Dedifferentiated amniotic fluid mesenchymal stem cell (primary cell): ENCODE measurements around the gene NUAK2.
"Not testable (repeated sequence)": the region's sequence is repeated elsewhere in the genome, so short reads cannot be mapped to it uniquely, and the experiment has no call there.

Experiments used
- DNase-seq: peaks from one replicate; pipeline ENCODE4 v3.0.0-alpha.2; 2016; ENCODE audit errors: extremely low spot score

NUAK2 gene

DNA sequence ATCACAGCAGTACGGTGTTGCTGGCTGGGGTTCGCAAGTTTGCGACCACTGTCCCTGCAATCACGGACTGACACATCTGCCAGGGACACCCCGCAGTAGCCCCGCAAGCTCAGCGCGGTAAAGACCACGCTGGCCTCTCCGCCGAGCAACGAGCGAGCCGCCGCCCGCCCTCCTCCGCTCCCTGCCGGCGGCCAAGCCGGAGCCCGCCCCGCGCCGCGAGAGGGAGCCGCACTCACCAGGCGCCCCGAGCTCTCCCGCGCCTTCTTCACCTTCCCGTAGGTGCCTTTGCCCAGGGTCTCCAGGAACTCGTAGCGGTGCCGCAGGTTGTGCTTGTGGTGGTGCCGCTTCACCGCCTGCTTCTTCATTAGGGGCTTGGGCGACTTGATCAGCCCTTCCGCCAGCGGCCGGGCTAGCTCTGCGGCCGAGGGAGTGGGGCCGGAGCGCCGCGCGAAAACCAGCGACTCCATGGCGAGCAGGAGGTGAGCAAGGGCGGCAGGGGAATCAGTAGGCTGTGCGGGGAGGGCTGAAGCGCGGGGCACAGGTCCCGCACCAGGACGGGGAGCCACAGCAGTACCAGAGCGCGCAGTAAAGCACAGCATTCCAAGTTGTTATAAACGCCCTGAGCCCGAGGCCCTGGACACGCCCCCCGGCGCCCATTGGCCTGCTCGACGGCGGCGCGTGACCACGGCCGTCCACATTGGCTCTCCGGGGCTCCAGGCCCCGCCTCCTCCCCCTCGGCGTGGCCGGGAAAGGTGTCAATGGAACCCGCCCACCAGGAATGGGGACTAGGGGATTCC, at the start of gene NUAK2:
Gene NUAK2 (minus strand): TSS at position 584 of the 797 bp plus-strand sequence. CDS start 117 bp downstream, at position 467.
- DNase-seq, result peak; percentile 79

DNA sequence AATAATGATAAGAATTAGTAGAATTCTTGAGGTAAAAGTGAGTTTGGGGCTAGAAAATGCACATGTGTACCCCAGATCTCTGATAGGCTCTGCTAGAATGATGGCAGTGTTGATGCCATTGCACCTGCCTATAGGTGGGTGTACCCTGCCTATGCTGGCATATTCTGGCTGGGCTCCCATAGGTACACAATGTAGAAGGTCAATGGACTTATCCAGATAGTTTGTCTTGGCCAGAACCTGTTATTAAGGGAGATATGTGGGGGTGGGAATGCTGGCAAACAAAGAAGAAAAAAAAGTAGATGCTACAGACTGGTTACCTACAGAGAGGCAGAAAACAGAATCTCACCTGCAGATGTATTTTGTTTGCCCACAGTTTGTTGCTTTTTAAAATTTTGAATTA, 49.2 kb upstream of the NUAK2 start:
- no peak for DNase-seq

DNA sequence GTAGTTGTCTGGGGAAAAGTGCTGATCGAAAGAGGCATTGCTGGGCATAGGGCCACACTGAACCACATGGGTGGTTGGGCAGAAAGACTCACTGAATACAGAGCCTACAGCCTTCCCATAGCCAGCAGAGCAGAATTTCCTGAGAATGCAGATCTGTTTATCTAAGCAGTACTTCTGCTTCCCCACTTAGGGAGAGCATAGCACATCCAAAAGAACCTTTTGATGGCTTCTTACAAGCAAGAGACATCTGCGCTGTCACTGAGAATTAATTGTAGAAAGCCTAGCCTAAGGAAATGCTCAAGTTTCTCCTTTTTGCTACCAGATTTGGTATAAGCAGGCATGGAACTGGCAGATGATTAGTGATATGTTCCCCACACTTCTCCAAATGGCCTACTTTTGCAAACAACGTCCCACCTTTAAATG, 48.2 kb upstream of the NUAK2 start:
- DNase-seq, result no peak

DNA sequence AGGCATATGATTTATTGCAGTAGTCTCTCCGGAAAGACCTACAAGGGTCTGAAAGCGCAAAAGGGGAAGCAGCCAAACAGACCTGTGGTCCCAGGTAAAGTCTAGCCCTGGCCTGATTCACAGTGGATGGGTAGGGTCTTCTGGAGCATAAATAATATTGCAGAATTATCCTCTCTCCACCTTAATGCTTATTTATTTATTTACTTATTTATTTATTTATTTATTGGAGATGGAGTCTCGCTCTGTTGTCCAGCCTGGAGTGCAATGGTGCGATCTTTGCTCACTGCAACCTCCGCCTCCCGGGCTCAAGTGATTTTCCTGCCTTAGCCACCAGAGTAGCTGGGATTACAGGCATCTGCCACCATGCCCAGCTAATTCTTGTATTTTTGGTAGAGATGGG, 46.9 kb upstream of the NUAK2 start:
- DNase-seq, result no peak

DNA sequence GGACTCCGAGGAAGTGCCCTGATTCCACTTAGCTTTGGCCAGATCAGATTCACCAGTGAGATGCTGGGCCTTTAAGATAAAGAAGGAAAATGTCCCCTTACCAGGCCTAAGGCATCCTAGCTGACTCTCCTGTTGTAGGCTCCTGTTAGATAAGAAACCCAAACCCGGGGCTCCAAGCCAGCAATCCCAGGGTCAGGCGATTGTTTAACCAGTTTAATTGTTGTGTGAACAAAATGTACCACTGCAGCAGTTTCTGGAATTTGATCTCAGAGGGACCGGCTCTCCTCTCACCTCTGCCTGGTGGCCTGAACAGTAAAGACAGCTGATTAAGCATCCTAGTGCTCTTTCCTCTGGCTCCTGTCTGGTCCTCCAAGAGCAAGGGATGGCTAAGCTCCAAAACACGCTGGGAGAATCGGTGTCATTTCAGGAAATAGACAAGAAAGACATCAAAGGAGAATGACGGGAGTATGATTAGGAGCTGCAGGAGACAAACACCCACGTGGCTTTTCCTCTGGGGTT, 44.5 kb upstream of the NUAK2 start:
- DNase-seq, result no peak

DNA sequence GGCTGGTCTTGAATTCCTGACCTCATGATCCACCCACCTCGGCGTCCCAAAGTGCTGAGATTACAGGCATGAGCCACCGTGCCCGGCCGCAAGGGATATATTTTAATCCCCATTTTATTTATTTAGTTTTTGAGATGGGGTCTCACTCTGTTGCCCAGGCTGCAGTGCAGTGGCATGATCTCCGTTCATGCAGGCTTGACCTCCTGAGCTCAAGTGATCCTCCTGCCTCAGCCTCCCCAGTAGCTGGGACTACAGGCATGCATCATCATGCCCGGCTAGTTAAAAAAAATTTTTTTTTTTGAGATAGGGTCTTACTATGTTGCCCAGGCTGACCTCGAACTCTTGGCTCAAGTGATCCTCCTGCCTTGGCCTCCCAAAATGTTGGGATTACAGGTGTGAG, 43.5 kb upstream of the NUAK2 start:
- DNase-seq, result not testable (repeated sequence)

DNA sequence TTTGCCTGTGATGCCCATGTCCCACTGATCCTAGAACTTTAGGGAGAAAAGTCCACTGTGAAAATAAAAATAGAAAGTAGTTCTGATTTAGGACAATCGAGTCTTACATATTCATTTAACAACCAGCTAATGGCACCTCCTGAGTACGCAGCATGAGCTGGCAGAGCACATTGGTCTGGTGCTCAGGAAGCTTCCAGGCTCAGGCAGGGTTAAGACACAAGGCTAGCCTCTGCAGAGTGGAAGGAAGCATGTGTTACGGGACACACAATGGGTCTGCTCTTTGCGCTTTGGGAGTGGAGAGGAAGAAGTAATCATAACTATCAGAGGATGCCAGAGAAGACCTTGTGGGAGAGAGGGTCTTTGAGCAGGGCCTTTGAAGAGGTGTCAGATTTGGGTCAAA, 39.3 kb upstream of the NUAK2 start:
- no peak for DNase-seq

DNA sequence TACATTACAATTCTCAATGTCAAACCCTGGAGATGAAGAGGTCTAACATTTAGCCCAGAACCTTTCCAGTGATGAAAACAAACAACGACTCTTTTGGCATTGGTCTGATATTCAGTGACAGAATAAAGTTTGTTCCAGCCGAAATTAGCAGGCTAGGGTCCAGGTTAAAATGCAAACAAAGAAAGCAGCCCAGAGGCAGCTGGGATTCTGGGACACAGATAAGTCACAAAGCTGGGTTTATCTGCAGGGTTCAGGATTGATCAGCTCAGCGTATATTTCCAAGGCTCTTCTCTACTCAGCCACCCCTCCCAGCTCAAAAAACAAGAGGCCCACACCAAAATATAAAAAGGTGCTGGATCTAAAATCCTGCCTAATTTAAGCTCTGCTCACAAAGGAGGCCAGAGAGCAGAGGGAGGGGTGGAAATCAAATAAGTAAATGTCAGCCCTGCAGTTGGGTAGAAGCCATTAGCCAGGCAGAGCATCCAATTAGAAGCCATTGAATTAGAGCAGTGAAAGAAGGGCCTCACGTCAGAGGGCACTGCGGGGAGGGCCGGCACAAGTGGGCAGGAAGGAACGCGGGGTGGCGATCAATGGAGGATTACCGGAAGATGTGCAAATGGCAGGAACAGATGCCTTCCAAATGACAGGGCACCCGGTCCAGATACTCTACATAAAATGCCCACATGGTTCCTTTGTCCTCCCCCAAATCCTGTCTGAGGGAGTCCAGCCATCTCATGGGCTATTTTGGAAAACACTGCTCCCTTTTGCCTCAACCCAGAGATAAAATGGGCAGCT, 38.4 kb upstream of the NUAK2 start:
- no peak for DNase-seq

DNA sequence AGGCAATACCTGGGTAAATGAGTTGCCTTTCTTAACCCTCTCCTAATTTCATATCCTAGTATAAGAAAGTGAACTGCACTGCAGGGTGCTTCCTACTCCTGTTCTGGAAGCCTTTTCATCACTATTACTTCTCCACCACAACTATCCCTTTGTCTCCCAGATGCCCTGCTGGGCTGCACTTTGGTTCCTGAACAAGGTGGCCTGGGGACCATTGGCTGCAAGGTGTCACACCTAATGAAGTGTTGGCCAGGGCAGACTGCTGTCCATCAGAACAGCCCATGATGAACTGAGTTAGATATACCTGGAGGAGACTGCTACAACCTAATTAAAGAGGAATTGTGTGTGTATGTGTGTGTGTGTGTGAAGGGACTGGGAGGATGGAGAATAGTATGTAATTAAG, 37.0 kb upstream of the NUAK2 start:
- no peak for DNase-seq

DNA sequence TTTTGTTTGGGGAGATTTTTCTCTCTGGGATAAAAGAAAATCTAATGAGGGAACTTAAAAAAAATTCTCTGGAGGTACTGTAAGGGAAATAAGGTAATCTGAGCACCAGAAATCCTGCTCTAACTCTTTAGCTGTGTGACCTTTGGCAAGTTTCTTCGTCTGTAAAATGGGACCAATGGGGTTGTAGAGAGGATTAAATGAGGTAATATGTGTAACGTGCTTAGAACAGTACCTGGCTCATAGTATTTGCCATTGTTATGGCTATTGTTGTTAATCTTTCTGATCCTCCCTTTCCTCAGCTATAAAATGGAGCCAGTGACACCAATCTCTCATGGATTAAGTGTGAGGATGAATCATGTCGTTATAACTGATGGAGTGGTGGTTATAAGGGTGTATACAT, 36.0 kb upstream of the NUAK2 start:
- no peak for DNase-seq

DNA sequence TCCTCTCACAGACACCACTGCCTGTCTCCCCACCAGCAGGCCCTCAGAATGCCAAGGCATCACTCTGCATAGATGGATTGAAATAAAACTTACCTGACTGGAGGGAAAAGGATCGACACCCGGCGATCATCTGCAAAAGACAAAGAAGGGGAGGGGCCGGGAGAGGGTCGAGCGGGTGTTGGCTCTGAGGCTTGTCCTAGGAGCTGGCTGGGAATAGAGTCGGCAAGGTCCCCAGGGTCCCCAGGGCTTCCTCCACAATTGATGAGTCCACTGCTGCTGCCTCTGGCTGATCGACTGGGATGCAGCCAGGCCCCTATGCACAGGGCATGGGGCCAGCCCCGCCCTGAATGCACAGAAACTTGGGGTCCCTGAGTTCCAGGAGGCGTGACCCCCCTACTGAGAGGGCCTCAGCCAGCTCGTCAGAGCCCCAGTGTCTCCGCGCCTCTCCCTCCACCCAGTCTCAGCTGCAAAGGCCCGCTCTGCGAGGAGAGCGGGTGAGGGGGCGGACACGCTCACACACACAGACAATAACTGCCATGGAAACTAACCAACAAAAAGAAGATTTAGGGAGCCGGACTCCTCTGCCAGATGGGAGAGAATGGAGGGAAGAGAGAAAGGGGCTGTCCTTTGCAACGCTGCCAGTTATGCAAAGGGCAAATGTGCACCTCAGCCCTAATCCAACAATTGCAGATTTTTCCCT, 35.0 kb upstream of the NUAK2 start, which contains the start of gene KLHDC8A:
Gene KLHDC8A (minus strand): TSS at position 483 of the 700 bp plus-strand sequence. CDS start 13,318 bp downstream, outside the sequence.
- DNase-seq, result no peak

DNA sequence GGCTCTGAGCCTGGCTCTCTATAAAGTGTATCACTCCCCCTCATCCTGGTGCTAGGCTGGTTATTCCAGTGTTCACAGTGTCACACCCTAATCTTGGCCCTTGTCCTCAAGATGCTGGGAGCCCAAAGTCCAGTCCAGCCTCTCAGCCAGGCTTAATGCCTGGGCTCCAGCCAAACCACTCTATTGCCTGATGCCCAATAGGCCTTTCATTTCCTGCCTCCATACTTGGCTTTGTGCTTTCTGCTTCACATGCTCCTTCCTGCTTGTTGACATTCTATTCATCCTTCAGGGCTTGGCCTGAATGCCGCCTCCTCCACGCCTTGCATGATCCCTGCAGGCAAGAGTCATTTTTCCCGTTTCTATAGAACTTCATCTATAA, 33.5 kb upstream of the NUAK2 start:
- DNase-seq, result no peak

DNA sequence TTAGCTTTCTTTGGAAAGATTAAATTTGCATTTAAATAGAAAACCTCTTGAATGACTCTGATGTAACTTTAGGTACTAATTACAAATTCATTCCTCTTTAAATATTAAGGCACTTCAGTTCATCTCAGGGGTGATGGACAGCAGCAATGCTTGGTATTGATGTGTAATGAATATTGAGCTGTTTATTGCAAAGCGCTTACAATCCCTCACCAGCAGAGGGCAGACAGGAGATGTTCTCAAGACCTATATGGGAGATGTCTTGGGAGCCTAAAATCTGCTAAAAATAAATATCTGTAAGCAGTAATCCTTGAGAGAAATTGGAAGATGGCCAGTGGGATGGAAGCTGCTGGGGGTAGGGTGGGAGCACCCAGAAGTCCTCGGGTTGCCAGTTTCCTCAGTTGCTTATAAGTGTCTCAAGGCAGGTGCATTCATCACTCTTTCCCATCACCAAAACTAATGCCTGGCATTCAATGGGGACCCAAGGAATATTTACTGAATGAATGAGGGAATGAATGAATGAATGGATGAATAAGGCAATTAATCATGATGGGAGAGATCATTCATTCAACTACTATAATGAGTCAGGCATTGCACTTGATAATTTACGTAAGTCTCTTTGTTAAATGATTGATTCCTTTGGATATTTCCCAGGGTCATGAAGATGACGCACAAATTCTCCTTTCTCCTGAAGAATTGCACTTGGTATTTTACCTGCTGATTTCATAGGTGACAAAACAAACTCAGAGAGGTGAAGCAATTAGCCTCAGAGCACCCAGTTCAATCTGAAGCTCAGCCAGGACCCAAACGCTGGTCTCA, 32.9 kb upstream of the NUAK2 start:
- DNase-seq, result peak; percentile 78

DNA sequence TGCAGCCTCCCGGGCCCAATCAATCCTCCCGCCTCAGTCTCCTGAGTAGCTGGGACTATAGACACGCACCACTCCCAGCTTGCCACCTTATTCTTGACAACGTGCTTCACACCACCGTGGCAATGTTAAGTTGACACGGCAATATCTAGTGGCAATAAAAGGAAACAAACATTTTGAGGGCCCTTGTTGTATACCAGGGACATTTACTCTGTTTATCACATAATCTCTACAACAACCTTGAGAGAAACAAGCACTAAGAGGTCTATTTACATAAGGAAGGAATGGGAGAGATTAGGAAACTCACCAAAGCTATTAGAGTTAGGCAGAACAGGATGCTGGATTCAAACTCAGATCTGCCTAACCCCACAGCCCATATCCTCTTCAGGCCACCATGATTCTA, 32.1 kb upstream of the NUAK2 start:
- no peak for DNase-seq

DNA sequence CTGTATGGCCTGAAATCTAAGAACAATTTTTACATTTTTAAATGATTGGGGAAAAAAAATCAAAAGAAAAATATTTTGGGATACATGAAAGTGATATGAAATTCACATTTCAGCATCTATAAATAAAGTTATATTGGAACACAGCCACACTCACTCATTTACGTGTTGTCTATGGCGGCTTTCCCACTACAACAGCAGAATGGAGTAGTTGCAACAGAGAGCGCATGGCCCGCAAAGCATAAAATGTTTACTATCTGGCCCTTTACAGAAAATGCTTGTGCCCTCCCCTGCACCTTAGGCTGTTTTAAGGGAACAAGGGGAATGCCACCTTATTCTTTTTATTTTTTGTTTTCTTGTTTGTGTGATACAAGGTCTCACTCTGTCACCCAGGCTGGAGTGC, 31.6 kb upstream of the NUAK2 start:
- DNase-seq, result no peak

DNA sequence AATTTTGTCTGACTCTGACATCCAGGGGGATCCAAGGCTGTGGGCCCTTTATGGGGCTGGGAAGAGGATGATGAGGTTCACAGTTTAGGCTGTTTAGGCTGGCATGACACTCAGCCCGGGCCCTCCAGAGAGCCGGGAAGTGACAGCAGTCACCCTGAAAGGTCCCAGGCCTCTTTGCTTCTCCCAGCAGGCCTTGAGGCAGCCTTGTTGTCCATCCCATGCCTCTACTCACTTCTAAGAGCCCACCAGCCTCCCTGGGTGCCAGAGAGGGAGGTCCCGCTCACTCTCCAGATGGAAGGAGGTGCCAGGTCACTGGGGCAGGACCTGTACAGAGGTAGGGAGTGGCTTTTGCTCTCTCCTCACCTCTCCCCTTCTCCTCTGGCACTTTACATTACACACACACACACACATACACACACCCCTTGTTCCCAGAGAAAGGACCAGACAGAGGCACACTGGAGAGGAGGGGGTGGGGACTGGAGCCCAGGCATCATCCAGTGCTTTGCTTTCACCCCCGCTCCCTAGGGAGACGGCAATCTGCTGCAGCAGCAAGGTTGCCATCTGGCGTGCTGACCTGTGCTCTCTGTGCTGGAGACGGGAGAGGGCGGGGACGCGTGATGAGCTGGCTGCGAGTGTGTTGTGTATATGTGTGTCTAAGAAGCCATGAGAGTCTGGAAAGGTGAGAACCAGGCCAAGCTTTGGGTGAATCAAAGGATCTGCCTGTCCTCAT, 30.6 kb upstream of the NUAK2 start:
- no peak for DNase-seq

DNA sequence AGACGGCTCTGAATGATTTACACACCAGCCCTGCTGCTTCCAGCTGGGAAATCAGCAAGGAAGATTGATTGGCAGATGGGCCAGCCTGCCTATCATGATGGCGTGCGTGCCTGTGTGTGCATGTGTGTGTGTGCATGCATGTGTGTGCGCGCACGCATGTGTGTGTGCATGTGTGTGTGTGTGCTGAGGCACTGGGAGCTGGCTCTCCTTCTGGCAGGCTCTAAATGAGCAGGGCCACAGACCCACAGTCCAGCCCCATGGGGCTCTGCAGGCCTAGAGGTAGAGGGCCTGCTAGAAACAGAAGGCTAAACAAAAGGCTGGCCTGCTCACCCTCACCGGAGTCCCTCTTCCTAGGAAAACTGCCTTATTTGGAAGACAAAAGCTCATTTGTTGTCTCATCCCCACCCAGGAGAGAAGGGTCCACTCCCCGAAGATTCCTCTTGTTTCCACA, 29.2 kb upstream of the NUAK2 start:
- DNase-seq, result no peak

DNA sequence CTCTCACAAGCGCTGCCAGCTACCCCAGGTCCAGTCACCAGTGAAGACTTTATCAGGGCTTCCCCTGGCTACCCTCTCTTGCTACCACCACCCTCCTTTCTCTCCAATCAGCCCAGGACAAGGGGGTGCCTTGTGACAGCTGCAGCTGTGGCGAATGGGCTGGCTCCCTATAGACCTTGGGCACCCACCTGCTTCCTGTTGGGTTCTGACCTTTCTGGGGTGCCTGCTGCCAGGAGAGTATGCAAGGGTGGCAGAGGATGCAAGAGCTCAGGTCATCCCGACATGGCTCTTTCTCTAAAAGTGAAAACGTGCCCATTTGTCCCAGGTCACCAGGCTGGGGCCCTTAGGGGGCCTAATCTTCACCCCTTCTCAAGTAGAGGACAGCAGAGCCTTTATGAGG, 28.6 kb upstream of the NUAK2 start:
- DNase-seq, result no peak

DNA sequence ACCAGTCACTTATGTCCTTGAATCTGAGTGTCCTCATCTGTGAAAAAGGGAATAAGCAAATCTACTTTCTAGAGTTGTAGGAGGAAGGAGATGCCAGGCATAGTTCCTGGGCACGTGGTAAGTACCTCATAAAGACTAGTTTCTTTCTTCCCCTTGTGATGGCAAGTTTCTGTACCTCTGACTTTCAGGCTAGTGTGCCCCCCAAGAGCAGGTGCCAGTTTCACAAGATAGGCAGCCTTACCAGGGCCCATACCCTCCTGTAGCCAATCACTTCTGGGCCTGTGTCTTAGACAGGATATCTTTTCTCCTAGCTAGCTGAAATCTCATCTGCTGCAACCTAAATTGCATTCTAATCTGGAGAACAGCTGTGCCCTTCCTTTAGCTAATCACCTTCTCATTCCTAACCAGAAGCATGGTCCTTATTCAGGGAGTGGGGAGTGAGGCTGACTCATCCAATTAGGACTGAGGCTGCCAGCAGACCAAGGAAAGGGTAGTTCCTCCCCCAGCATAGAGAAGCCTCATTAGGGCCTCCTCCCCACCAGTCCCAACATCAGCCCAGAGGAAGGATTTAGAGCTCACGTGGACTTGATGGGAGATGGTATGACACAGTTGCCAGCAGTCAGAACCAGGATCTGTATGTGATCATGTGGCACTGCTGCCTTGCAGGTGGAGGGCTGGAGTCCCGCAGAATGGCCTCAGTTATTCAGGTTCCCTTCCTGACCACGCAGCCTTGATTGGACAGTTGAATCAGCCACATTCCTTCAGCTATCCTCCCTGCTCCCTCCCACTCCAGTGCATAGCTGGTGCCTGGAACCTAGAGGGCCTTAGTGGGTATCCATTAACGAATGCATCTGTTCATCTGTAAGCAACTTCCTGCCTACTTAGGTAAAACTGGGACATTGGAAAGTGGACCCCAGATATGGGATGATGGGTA, 27.3 kb upstream of the NUAK2 start:
- DNase-seq, result no peak
